ENCODE measurements around the gene RBM20. TPM values are rescaled to one million over a fixed set of nuclear protein-coding genes. Genes with fewer than 3 reads are reported as not detected.
A peak's percentile ranks its signal among the peaks of the same experiment; 100 is the strongest.
"Not testable (repeated sequence)": the region's sequence is repeated elsewhere in the genome, so short reads cannot be mapped to it uniquely, and the experiment has no call there.

RBM20 gene
- total RNA-seq, 1 donor from 2014 or later, result 3.1 TPM

DNA sequence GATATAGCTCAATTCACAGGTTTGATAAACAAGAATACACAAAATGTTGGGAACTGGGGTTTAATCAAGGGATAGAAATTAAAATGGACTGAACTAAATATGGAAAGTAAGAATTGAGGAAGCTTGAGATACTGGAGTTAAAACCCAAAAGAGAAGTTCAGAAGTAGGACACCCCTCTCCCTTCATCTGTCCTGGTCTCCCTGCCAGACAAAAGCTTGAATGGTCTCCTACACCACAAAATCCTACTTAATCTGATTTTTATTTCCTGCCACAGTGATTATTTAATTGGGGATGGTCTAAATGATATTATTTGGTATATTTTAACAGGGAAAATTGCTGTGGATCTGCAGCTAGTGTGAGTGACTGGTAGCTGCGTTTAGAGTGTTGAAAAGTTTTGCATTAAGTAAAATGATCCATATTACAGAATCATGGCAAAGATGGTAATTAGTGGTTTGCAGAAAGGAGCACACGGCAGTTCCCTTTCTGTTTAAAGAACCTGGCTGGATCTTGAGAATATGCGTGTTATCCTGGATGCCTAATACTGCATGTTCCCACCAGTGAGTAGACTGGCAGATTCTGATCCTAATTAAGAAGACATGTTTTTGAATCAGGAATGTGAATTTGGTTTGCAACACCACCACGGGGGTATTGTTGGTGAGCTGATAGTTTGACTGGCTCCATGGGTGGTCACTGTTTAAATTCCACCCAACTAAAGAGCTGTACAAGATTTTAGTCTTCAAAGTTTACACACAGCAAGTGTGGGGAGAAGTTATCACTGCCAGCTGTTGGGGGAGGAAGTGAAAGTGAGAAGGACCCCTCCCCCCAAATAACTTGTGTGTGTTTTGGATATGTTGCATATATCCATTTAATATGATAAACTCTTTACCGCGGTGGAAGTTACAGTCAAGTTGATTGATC is 5.5 kb downstream of the RBM20 start:
- ATAC-seq, result no peak

- ATAC-seq, result no peak
Observed at GRCh38 chr10:110650265-110650668, 6.1 kb downstream of the RBM20 start.

DNA sequence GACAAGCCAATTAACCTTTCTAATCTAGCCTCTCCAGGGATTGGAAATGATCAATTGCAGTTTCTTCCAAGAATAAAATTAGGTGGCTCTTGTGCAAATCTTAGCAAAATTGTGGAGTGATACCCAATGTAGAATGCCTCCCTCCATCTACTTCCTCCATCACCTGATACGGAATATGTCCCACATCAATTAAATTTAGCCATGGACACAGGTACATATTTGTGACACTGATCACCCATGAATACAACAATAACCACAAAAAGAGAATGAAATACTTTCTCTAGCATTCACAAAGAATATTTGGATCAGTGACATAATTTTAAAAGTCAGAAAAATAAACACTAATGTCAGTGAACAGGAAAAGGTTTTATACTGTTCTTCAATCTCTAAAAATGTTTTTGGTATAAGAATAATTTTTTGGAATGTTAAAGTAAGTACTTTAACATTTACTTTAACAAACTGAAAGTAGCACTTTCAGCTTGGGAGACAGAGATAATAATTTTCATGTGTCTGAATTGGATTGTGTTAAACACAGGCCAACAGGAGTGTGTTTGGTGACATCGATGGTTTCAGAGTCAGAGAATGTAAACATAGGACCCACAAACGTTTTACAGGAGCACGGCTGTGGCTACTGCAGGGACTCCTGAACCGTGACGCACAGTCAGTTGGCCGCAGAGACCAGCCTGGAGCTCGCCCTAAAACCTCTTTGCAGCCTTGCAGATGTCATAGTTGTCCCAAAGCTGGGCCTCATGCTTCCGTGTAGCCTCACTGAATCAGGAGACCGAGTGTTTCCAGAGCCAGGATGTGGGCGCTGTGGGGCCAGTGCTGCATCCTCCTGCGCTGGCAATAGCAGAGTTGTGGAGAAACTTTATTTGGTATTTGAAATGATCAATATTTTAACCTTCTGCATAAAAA is 7.2 kb downstream of the RBM20 start:
- ATAC-seq, result no peak

DNA sequence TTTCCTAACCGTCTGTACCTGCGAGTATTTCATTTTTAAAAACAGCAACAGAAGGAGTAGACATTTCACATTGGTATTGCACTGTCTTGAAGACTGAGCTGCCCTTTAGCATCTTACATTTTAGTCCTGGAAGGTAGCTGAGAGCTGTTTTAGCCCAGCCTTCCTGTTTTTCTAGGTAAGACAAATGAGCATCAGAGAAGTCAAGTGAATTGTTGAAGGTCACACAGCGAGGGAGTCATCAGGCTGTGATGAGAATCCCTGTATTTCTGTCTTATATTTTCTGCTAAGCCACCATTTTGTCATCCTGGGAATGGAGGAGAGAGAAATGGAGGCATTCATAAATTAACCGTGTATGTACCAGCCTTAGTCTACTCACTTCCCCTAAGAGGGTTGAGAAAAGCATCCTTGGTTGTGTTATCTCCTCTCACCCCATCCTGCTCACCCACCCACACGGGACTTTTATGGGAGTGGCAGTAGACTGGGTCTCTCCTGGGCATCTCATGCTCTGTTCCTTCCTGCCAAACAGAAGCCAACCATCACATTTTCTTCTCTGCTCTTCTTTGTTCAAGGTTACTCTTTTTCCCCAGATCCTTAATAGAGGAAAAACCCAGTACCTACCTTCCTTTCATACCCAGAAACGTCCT is 8.5 kb downstream of the RBM20 start:
- no peak for ATAC-seq

GRCh38 chr10:110655320-110655719 is 11.2 kb downstream of the RBM20 start:
- no peak for ATAC-seq

DNA sequence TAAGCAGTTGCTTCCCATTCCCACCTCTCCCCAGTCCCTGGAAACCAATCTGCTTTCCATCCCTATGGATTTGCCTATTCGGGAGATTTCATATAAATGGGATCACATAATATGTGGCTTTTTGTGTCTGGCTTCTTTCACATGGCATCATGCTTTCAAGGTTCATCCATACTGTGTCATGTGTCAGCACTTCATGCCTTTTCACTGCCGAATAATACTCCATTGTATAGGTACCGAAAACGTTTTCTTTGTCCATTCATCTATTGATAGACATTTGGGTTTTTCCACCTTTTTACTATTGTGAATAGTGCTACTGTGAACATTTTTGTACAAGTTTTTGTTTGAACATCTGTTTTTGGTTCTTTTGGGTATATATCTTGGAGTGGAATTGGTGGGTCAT is 12.5 kb downstream of the RBM20 start:
- no peak for ATAC-seq

DNA sequence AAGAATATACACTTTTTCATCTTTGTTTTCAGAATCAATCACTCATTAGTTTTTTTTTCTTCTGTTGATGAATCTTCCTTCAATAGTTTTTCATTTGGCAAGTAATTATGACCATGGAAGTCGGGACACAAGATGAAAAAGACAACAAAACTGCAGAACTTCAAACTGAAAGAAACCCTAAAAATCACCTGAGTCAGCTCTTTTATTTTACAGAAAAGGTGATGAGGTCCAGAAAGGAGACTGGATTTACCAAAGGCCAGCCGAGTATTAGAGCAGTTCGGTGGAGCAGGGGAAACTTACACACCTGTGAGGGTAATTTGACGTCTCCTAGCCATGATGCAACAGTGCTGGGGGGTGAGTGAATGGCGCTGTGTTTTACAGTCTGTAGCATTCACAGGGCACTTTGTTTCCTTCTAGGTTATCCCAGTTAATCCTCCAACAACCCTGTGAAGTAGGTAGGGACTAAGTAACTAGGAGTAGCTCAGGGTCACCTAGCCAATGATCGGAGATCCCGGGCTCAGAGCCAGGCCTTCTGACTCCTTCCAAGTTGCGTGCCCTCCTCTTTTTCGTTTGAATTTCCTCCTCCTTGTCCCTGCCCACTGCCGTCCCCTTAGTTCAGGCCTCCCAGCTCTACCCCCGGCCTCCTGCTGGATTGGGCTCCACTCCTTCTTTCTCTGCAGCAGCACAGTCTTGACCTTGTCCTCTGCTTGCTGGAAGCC is 14.0 kb downstream of the RBM20 start:
- ATAC-seq, result peak; percentile 52

DNA sequence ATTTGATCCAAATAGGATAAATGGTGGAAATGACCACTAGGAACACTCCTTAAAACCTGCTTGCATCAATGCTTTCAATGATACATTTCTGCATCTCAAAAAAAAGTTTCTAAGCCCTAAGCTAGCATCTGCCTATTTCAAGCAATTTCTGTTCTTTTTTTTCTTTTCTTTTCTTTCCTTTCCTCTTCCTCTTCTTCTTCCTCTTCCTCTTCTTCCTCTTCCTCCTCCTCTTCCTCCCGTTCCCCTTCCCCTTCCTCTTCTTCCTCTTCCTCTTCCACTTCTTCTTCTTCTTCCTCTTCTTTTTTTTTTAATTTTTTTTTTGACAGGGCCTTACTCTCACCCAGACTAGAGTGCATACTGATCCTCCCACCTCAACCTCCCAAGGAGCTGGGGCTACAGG is 15.4 kb downstream of the RBM20 start:
- no peak for ATAC-seq

DNA sequence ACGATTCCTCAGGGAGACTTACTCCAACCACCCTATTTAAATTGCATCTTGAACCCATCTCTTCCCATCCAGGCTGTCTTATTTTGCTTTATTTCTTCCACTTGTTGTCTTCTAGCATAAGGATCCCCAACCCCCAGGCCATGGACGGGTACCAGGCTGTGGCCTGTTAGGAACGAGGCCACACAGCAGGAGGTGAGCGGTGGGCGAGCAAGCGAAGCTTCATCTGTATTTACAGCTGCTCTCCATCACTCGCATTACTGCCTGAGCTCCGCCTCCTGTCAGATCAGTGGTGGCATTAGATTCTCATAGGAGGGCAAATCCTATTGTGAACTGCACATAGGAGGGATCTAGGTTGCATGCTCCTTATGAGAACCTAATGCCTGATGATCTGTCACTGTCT is 16.2 kb downstream of the RBM20 start:
- ATAC-seq, result not testable (repeated sequence)

DNA sequence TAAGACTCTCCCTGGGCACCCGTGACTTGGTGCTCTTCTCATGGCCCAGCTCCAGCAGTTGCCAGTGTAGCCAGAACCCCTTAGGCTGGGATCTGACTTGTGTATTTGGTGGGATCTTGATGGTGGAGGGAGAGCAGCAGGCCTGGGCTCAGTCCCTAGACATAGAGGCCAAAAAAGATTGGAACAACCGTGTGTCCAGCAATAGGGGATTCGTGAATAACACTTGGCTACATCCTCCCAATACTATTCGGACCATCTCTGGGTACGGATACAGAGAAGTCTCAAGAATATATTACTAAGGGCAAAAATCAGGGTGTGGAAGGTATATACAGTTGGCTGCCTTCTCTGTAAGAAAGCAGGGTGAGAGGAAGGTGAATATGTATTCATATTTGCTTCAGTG is 17.2 kb downstream of the RBM20 start:
- no peak for ATAC-seq

DNA sequence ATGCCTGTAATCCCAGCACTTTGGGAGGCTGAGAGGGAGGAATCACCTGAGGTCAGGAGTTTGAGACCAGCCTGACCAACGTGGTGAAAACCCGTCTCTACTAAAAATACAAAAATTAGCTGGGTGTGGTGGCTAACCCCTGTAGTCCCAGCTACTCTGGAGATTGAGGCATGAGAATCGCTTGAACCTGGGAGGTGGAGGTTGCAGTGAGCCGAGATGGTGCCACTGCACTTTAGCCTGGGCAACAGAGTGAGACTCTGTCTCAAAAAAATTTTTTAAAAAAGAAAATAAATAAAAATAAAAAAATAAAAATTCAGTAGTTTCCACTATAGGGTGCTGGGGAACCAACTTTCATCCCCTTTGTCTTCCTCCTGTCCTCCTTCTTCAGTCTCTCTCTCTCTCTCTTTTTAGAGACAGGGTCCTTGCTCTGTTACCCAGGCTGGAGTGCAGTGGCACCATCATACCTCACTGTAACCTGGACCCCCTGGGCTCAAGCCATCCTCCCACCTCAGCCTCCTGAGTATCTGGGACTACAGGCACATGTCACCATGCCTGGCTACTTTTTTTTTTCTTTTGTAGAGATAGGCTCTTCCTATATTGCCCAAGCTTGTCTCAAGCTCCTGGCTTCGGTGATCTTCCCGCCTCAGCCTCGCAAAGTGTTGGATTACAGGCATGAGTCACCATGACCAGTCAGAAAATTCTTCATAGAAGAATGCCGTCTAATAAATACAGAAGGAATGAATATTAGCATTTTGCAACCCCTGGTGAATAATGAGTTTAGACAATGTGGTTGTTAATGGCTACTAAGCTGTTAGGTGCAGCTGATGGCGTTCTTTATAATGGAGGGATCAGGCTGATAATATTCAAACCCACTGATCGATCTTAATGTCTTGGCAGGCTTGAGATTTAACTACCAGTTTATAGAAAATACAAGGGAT is 20.6 kb downstream of the RBM20 start:
- peak; percentile 89 for ATAC-seq

- not testable (repeated sequence) for ATAC-seq
Observed at GRCh38 chr10:110666259-110666658, 22.1 kb downstream of the RBM20 start.

DNA sequence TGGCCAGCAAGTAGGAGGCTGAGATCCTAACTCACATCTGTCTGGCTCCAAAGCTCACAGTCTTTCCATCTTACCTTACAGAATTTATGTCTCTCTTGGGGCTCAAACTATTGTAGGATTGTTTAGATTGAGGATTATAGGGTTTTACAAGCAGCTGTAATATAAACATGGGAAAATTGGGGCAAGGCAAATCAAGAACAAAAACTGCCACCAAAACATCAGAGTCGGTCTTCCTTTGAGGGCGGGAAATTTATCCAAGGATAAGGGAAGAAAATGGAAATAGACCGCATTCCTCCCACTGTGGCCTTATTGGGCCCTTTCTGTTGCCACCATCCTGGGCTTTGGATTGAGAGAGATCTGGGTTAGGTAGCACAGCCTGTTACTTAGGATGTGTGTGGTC is 22.5 kb downstream of the RBM20 start:
- ATAC-seq, result no peak

- no peak for ATAC-seq
Observed at GRCh38 chr10:110667620-110668343, 23.6 kb downstream of the RBM20 start.

GRCh38 chr10:110668443-110668842 is 24.3 kb downstream of the RBM20 start:
- no peak for ATAC-seq

- ATAC-seq, result no peak
Observed at GRCh38 chr10:110670335-110670734, 26.2 kb downstream of the RBM20 start.

- peak; percentile 80 for ATAC-seq
Observed at GRCh38 chr10:110671788-110672579, 27.8 kb downstream of the RBM20 start.

GRCh38 chr10:110672580-110672919 is 28.4 kb downstream of the RBM20 start:
- ATAC-seq, result no peak

- no peak for ATAC-seq
Observed at GRCh38 chr10:110676016-110676415, 31.9 kb downstream of the RBM20 start.

Data from esophagus mucosa (tissue), 1 donor.